GM21515 (cell line): ENCODE measurements around the gene PMIS2.

Experiments used
- ATAC-seq: cut with Tn5 transposase; IDR thresholded peaks from one replicate; pipeline ENCODE4 v1.9.1; 2021; ENCODE audit not compliant: unreplicated experiment

PMIS2 gene

GRCh38 chr19:35585848-35586247 lies at the start of gene PMIS2:
Gene PMIS2, plus strand, starts transcription at chr19:35586173. Its CDS starts 87 bp downstream, at chr19:35586260.
- no peak for ATAC-seq

GRCh38 chr19:35539314-35539713 lies 46.7 kb upstream of the PMIS2 start:
- no peak for ATAC-seq

GRCh38 chr19:35539850-35540249 lies 46.1 kb upstream of the PMIS2 start:
- ATAC-seq: no peak

GRCh38 chr19:35540356-35540927 lies 45.5 kb upstream of the PMIS2 start:
- ATAC-seq: no peak

- ATAC-seq: no peak
Observed at GRCh38 chr19:35542209-35542608, 43.8 kb upstream of the PMIS2 start.

- ATAC-seq: no peak
Observed at GRCh38 chr19:35543280-35544109, 42.5 kb upstream of the PMIS2 start.

- no peak for ATAC-seq
Observed at GRCh38 chr19:35544110-35544802, 41.7 kb upstream of the PMIS2 start.

- peak; percentile 77 for ATAC-seq
Observed at GRCh38 chr19:35545001-35545854, 40.7 kb upstream of the PMIS2 start, which contains the start of gene TMEM147. Gene TMEM147, plus strand, starts transcription at chr19:35545626. Its CDS starts 114 bp downstream, at chr19:35545740.

GRCh38 chr19:35545855-35546381 lies 40.1 kb upstream of the PMIS2 start:
- ATAC-seq: peak; percentile 22

- no peak for ATAC-seq
Observed at GRCh38 chr19:35546532-35546931, 39.4 kb upstream of the PMIS2 start.

GRCh38 chr19:35549174-35549788 lies 36.7 kb upstream of the PMIS2 start:
- ATAC-seq: no peak

- no peak for ATAC-seq
Observed at GRCh38 chr19:35549879-35550523, 36.0 kb upstream of the PMIS2 start.

- no peak for ATAC-seq
Observed at GRCh38 chr19:35551091-35551810, 34.7 kb upstream of the PMIS2 start.

GRCh38 chr19:35552534-35553384 lies 33.2 kb upstream of the PMIS2 start:
- ATAC-seq: no peak

GRCh38 chr19:35553385-35554000 lies 32.5 kb upstream of the PMIS2 start:
- no peak for ATAC-seq

GRCh38 chr19:35554076-35554475 lies 31.9 kb upstream of the PMIS2 start:
- ATAC-seq: no peak

- no peak for ATAC-seq
Observed at GRCh38 chr19:35555301-35556005, 30.5 kb upstream of the PMIS2 start.
